ENCODE results near the gene ART4. TPM values are rescaled to one million over a fixed set of nuclear protein-coding genes. Genes with fewer than 3 reads are reported as not detected.

Gene ART4
- total RNA-seq (2021) (not detected in 3 replicates), Bru-seq, nascent RNA (not detected)
- long read RNA-seq, experiment 1, result 0 reads
- long read RNA-seq, experiment 2, result 0 reads
- long read RNA-seq, experiment 3, result 0 reads

GRCh38 chr12:14843425-14843887 lies at the start of gene ART4:
ART4 (minus strand) TSS chr12:14843526; CDS start chr12:14843113, 413 bp downstream.
- POLR2A ChIA-PET, result no interaction called here
- H3K9me3 Mint-ChIP-seq, result peaks cover 11% of the 10 kb centered on the region
- CTCF ChIA-PET, result interaction anchor here (1.2 kb wide), 1 partner anchor 152 kb away, joined by 3 read pairs; no protein-coding TSS in a partner anchor
- H3K27ac Mint-ChIP-seq, result no peak within 1 kb of the TSS
- TF ChIP-seq NR3C1 (CRISPR knock-in tag; conservative IDR thresholded peaks at IDR 0.05; ENCODE audit: low read depth) (no peak), ZNF263 (CRISPR knock-in tag; IDR thresholded peaks at IDR 0.05; ENCODE audit: low read depth) (no peak), JAZF1 (CRISPR knock-in tag; IDR thresholded peaks at IDR 0.05) (no peak), HMGA2 (CRISPR knock-in tag; IDR thresholded peaks at IDR 0.05) (no peak), ZNF219 (CRISPR knock-in tag; IDR thresholded peaks at IDR 0.05; ENCODE audit: borderline replicate concordance) (no peak), OVOL2 (CRISPR knock-in tag; IDR thresholded peaks at IDR 0.05; ENCODE audit: borderline replicate concordance) (no peak), NFE2L1 (CRISPR knock-in tag; IDR thresholded peaks at IDR 0.05) (no peak), NR2C2 (CRISPR knock-in tag; IDR thresholded peaks at IDR 0.05) (no peak), MYBL2 (CRISPR knock-in tag; IDR thresholded peaks at IDR 0.05) (no peak), CREB1 (CRISPR knock-in tag; IDR thresholded peaks at IDR 0.05) (no peak), ZNF396 (CRISPR knock-in tag; IDR thresholded peaks at IDR 0.05; ENCODE audit: borderline replicate concordance) (no peak), RELA (CRISPR knock-in tag; IDR thresholded peaks at IDR 0.05; ENCODE audit: borderline replicate concordance) (no peak)
- TF ChIP-seq, protein P1, sequence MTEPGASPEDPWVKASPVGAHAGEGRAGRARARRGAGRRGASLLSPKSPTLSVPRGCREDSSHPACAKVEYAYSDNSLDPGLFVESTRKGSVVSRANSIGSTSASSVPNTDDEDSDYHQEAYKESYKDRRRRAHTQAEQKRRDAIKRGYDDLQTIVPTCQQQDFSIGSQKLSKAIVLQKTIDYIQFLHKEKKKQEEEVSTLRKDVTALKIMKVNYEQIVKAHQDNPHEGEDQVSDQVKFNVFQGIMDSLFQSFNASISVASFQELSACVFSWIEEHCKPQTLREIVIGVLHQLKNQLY (CRISPR knock-in tag; IDR thresholded peaks at IDR 0.05), result no peak
- TF ChIP-seq, protein P2, sequence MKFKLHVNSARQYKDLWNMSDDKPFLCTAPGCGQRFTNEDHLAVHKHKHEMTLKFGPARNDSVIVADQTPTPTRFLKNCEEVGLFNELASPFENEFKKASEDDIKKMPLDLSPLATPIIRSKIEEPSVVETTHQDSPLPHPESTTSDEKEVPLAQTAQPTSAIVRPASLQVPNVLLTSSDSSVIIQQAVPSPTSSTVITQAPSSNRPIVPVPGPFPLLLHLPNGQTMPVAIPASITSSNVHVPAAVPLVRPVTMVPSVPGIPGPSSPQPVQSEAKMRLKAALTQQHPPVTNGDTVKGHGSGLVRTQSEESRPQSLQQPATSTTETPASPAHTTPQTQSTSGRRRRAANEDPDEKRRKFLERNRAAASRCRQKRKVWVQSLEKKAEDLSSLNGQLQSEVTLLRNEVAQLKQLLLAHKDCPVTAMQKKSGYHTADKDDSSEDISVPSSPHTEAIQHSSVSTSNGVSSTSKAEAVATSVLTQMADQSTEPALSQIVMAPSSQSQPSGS (CRISPR knock-in tag; IDR thresholded peaks at IDR 0.05; ENCODE audit: borderline replicate concordance, low read depth), result no peak
- DNase-seq (ENCODE audit: low spot score) (no peak), ATAC-seq (no peak)
- no peaks in the 10 kb centered on the region; the same call in 1 of the 2 replicates for H3K27me3 Mint-ChIP-seq (ENCODE audit: low read depth)
- H3K36me3 Mint-ChIP-seq, result peaks cover 6% of the 10 kb centered on the region
- H3K4me1 Mint-ChIP-seq, result peaks cover 5% of the 10 kb centered on the region
- H3K4me3 Mint-ChIP-seq, result no peak within 1 kb of the TSS

GRCh38 chr12:14892726-14893505 lies 49.6 kb upstream of the ART4 start:
- ATAC-seq, result peak; percentile 50
- no peak overlapping the region for H3K4me3 Mint-ChIP-seq
- ChIA-PET CTCF (interaction anchor here (0.7 to 1.8 kb wide), 7 partner anchors 9 to 82 kb away, joined by 3 to 6 read pairs (median 3); no protein-coding TSS in a partner anchor), POLR2A (no interaction called here)
- H3K4me1 Mint-ChIP-seq, result peaks cover 21% of the 10 kb centered on the region
- H3K27ac Mint-ChIP-seq, result 0 out of 2 replicates have a peak overlapping the region, but pooled peaks have one; percentile 20
- no peaks in the 10 kb centered on the region for H3K9me3 Mint-ChIP-seq
- no peaks in the 10 kb centered on the region for H3K36me3 Mint-ChIP-seq
- DNase-seq (ENCODE audit: low spot score), result no peak
- H3K27me3 Mint-ChIP-seq (ENCODE audit: low read depth), result no peaks in the 10 kb centered on the region
- no peak for TF ChIP-seq ETV6 (CRISPR knock-in tag; IDR thresholded peaks at IDR 0.05)
- TF ChIP-seq GABPB1 (CRISPR knock-in tag; IDR thresholded peaks at IDR 0.05), result no peak
- no peak for TF ChIP-seq NFYB (CRISPR knock-in tag; conservative IDR thresholded peaks at IDR 0.05; ENCODE audit: low read depth)
- TF ChIP-seq ZNF416 (CRISPR knock-in tag; IDR thresholded peaks at IDR 0.05), result no peak
- no peak for TF ChIP-seq MYBL2 (CRISPR knock-in tag; IDR thresholded peaks at IDR 0.05)
- no peak for TF ChIP-seq ZNF232 (CRISPR knock-in tag; IDR thresholded peaks at IDR 0.05)
- TF ChIP-seq SMAD3 (CRISPR knock-in tag; IDR thresholded peaks at IDR 0.05; ENCODE audit: borderline replicate concordance), result no peak
- TF ChIP-seq ZNF532 (CRISPR knock-in tag; IDR thresholded peaks at IDR 0.05; ENCODE audit: borderline replicate concordance), result no peak
- no peak for TF ChIP-seq NFATC4 (CRISPR knock-in tag; IDR thresholded peaks at IDR 0.05)
- TF ChIP-seq, protein P3, sequence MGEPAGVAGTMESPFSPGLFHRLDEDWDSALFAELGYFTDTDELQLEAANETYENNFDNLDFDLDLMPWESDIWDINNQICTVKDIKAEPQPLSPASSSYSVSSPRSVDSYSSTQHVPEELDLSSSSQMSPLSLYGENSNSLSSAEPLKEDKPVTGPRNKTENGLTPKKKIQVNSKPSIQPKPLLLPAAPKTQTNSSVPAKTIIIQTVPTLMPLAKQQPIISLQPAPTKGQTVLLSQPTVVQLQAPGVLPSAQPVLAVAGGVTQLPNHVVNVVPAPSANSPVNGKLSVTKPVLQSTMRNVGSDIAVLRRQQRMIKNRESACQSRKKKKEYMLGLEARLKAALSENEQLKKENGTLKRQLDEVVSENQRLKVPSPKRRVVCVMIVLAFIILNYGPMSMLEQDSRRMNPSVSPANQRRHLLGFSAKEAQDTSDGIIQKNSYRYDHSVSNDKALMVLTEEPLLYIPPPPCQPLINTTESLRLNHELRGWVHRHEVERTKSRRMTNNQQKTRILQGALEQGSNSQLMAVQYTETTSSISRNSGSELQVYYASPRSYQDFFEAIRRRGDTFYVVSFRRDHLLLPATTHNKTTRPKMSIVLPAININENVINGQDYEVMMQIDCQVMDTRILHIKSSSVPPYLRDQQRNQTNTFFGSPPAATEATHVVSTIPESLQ (CRISPR knock-in tag; IDR thresholded peaks at IDR 0.05), result no peak
- no peak for TF ChIP-seq RELA (CRISPR knock-in tag; IDR thresholded peaks at IDR 0.05; ENCODE audit: borderline replicate concordance)
- TF ChIP-seq ZNF425 (CRISPR knock-in tag; conservative IDR thresholded peaks at IDR 0.05), result no peak
